GM21526 (cell line): ENCODE data around the gene SUGCT.

Source experiments
- ATAC-seq: cut with Tn5 transposase; IDR thresholded peaks from one replicate; pipeline ENCODE4 v1.9.1; 2021; ENCODE audit warnings: moderate library complexity; ENCODE audit not compliant: unreplicated experiment, low FRiP score

Gene SUGCT

GRCh38 chr7:40310258-40310657 lies 175.5 kb downstream of the SUGCT start:
- ATAC-seq: no peak

DNA sequence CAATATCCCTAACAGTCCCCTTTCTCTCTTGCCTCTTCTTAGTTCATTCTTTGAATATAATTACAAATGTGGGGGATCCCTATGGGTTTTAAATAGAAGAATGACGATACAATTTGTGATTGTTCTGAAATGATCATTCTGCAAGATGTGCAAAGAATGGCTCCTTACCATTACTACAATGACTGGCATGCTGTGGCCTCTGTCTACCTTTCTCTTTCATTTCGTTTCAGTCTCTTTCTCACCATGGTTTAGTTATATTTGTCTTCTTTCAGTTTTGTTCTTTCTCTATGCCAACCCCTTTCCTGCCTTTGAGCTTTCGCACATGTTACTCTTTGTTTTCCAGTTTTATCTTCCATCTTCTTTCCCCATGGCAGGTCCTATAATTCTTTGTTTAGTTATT lies 176.5 kb downstream of the SUGCT start:
- peak; percentile 98 for ATAC-seq

- no peak for ATAC-seq
These were observed 180.5 kb downstream of the SUGCT start for GRCh38 chr7:40315277-40315676.

GRCh38 chr7:40316176-40316575 lies 181.4 kb downstream of the SUGCT start:
- ATAC-seq: no peak

GRCh38 chr7:40324914-40325313 lies 190.1 kb downstream of the SUGCT start:
- ATAC-seq: no peak

DNA sequence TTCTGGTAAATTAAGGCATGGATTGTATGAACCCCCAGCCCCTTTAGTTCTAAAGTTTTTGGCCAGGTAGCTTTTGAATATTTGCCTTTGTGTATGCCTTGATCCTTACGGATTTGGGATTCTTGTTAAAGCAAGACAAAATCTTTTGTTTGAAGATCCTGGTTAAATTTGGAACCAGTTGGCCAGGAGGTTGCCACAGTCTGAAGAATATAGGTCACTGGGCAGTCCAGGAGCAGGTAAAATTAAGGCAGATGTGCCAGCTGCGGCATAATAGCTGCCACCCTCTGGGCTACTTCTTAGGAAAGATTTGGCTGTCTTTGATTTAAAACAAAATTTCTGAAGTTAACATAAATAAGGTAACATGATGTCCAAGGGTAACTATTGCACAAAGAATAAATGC lies 192.3 kb downstream of the SUGCT start:
- ATAC-seq: no peak

DNA sequence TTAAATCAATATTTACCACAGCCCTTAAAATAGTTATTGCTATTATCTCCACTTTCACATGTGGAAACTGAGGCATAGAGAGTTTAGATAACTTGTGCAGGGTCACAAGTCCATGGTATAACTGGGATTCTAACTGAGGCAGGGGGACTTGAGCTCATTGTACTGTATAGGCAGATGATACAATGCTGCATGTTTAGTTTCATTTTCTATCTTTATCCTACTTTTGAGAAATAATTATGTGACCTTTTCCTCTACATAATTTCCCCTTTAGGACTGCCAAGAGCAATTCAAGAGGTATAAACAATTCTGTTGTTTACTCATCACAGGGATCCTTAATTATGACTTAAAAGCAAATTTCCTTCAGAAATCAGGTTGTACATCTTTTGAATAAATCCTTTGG lies 193.1 kb downstream of the SUGCT start:
- ATAC-seq: no peak

DNA sequence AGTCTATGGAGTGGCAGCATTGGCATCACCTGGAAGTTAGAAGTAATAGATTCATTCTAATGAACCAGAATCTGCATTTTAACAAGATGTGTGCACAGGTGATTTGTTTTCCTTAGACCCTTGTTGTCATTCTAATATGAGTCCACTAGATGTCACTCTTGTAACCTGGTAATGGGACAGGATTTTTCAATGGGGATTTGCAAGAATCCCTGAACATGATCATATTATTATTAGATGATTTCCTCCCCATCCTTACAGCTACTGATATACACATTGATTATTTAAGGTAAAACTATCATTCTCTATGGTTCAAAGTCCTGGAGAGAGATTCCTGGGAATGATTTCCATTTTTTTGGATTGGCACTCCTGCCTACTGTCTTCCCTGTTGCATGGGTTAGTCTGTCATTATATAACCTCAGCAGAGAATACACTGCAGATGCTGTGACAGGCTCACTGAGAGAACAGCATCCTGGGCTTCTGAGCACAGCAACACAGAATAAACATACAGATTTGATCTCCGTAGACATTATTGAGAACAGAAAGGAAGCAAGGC lies 194.9 kb downstream of the SUGCT start:
- no peak for ATAC-seq

- no peak for ATAC-seq
These were observed 195.6 kb downstream of the SUGCT start for GRCh38 chr7:40330408-40330807.

DNA sequence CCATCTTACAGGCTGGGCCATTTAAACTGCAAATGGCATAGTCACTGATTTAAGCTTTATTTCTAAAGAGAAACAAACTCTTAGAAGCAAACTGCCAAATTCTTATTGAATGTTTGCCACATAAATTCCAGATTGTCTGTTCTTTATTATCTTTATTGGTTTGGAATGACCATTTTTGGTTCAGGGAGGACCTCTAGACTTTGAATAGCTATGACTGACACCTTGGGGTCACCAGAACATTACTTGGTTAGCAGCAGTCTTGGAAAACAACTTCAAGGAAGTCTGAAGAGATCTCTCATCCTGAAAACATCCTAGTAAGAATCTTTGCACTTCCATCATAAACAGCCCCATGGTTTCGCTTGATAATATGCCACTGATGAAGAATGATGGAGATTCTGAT lies 197.1 kb downstream of the SUGCT start:
- ATAC-seq: no peak

GRCh38 chr7:40332516-40332915 lies 197.7 kb downstream of the SUGCT start:
- no peak for ATAC-seq

GRCh38 chr7:40341836-40342235 lies 207.0 kb downstream of the SUGCT start:
- ATAC-seq: no peak

- no peak for ATAC-seq
These were observed 211.7 kb downstream of the SUGCT start for GRCh38 chr7:40346554-40346953.

- ATAC-seq: no peak
These were observed 213.4 kb downstream of the SUGCT start for GRCh38 chr7:40348126-40348728.

DNA sequence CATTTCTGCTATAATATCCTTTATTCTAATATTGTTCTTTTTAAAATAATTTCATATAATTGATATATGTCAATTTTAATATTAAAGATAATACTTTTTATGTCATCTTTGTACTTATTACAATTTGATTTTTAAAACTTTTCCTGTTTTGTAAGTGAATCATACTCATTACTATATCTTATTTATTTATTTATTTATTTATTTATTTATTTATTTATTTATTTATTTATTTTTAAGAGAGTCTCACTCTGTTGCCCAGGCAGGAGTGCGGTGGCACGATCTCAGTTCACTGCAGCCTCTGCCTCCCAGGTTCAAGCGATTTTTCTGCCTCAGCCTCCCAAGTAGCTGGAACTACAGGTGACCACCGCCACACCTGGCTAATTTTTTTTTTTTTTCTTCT lies 215.3 kb downstream of the SUGCT start:
- no peak for ATAC-seq

DNA sequence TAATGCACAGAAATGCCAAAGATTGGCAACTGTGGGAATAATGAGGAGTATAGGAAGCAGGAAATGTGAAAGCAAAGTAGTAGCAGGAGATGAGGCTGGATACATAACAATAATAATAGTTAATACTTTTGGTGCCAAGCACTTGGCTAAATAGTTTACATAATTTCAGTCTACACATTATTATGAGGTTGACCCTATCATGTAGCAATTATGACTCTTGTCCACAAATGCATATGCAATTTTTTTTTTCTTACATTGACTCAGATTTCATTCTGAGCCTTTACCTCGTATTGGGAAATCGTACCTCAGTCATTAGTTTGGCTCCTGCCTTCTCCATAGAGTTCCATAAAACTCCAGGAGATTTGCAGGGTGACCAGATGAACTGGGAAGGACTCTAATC lies 219.9 kb downstream of the SUGCT start:
- no peak for ATAC-seq

DNA sequence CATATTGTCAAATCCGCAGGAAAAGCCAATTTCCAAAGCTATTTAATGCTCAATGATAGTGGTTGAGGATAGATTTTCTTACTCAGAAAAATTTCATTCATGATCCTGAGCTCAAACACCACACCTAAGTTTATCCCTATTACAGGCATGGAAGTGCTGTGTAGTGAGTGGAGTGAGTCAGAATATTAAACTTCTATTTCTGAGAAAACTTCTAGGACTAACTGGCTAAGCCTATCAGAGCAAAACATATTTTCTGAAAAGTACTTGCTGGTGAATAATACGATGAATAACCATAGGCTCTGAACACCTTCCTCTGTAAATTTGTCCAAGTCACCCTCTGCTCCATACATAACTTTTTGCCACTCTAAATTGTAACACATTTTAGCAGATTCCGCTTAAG lies 221.5 kb downstream of the SUGCT start:
- no peak for ATAC-seq

DNA sequence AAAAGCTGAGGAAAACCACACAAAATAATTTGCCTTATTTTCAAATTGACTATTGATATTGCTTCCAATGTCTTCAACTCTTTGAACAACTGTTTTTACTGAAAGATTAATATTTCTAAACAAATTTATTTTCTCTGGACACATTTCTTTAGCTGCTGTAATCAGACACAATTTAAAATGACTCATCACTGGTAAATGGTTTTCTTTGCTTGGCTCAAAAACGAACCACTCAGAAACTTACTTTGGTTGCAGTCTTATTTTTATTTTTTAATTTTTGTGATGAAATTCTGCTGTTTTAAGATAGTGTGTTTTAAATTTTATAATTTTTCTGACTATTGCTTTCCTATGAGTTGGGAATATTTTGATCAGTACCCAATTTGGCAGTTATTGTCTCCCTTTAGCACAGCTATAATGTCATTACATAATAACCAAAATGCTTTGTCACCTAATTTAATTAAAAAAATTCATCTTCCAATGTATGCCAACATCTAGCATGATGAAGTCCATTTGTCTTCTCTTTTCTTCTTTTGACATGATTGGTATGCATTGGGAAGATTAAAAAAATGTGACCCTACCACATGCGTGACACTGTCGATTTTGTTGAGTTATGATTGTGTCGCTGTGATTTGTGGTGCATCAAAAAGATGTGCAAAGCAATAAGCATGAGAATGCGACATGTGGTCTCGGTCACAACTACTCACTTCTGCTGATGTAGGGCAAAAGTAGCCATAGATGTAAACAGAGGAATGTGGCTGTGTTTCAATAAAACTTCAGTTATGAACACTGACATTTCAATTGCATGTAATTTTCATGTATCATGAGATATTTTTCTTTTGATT lies 222.3 kb downstream of the SUGCT start:
- no peak for ATAC-seq

- ATAC-seq: no peak
These were observed 235.0 kb downstream of the SUGCT start for GRCh38 chr7:40369641-40370277.

DNA sequence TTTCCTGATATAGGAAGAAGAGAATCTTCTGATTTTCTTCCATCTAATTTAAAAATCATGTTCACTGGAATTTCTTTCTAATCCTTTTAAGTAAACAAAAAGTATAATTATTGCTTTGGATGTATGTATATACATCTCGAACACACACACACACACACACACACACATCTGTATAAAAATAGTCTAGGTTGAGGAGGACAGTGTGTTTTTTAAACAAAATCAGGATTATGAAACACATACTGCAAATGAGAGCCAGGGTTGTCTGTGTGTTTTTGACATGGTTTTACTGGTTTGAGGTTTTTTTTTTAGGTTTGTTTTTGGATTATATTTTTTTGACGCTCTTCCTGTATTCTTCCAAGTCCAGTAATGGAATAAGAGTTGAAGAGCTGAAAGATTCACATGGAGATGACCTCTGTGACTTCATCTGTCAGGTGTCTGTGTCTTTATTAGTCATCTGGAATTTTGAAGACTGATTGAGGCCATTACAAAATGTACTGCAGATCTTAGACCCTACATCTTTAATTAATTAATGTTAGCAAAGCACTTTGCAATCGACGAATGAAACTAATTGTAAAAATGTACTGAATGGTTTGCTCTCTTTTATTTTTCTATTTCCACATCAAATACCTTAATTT lies 237.1 kb downstream of the SUGCT start:
- no peak for ATAC-seq

- ATAC-seq: no peak
These were observed 239.8 kb downstream of the SUGCT start for GRCh38 chr7:40374575-40374974.
